ENCODE measurements around the gene CD82.

GRCh38 chr11:44629732-44630345 is 64.4 kb downstream of the CD82 start:
- TF ChIP-seq GLIS3 (CRISPR knock-in tag; IDR thresholded peaks at IDR 0.05), result no peak
- no peak for TF ChIP-seq ARNTL (CRISPR knock-in tag; IDR thresholded peaks at IDR 0.05; ENCODE audit: borderline replicate concordance, low read depth)
- no peak for TF ChIP-seq PPARA (CRISPR knock-in tag; IDR thresholded peaks at IDR 0.05; ENCODE audit: borderline replicate concordance)
- no peak for TF ChIP-seq ZFP3 (CRISPR knock-in tag; IDR thresholded peaks at IDR 0.05)
- no peak for TF ChIP-seq ESRRG (CRISPR knock-in tag; IDR thresholded peaks at IDR 0.05)
- TF ChIP-seq TOX (CRISPR knock-in tag; IDR thresholded peaks at IDR 0.05; ENCODE audit: borderline replicate concordance), result no peak
- TF ChIP-seq ZNF565 (CRISPR knock-in tag; conservative IDR thresholded peaks at IDR 0.05; ENCODE audit: low read depth), result no peak
- TF ChIP-seq ZNF70 (CRISPR knock-in tag; IDR thresholded peaks at IDR 0.05), result no peak
- no peak for TF ChIP-seq ISL1 (CRISPR knock-in tag; IDR thresholded peaks at IDR 0.05)
- TF ChIP-seq CREB5 (CRISPR knock-in tag; IDR thresholded peaks at IDR 0.05; ENCODE audit: low read depth), result no peak
- no peak for TF ChIP-seq ZFP30 (CRISPR knock-in tag; IDR thresholded peaks at IDR 0.05)
- no peak for TF ChIP-seq OSR1 (CRISPR knock-in tag; IDR thresholded peaks at IDR 0.05)
- TF ChIP-seq ZC3H10 (CRISPR knock-in tag; IDR thresholded peaks at IDR 0.05), result no peak

Measured in SK-N-SH treated with all-trans-retinoic acid at 6 μM for 48 hours (cell line).